Panc1 (cell line): ENCODE data around the gene LRCH1. TPM values are rescaled to one million over a fixed set of nuclear protein-coding genes. Genes with fewer than 3 reads are reported as not detected.

Experiments
- ATAC-seq: fragments of 200-7000 bp; cut with Tn5 transposase; 2 replicates; pipeline ENCODE4 v1.9.1; 2020; ENCODE audit warnings: mild to moderate bottlenecking, moderate library complexity
- BruUV-seq: library from RNA; stranded (reverse); fragments of 400-500 nt; replicated peaks from 2 replicates; lab custom pipeline; 2021; lab: Mats Ljungman, UMichigan
- CTCF ChIA-PET: fragments of 300-600 bp; sonication (Branson Sonifier 250); formaldehyde crosslinking; loops from one replicate; lab custom pipeline; 2022; ENCODE audit warnings: antibody characterized with exemption; lab: Charles Lee
- POLR2A ChIA-PET: fragments of 300-600 bp; sonication (Branson Sonifier 250); formaldehyde crosslinking; loops from one replicate; lab custom pipeline; 2022; ENCODE audit warnings: antibody characterized with exemption; lab: Charles Lee
- DNase-seq: peaks from one replicate; pipeline ENCODE4 v3.0.0-alpha.2; 2010; ENCODE audit warnings: low read depth, low spot score
- H3K27ac ChIP-seq: 2 replicates; pipeline ENCODE4 v1.5.1; 2011; ENCODE audit warnings: mild to moderate bottlenecking, low read length, inconsistent platforms
- H3K27me3 ChIP-seq: fragments of 200-500 bp; sonication (Bioruptor generic); 2 replicates; pipeline ENCODE4 v1.6.0; 2014; ENCODE audit warnings: low read length, inconsistent platforms; ENCODE audit not compliant: control insufficient read depth, insufficient read depth
- H3K36me3 ChIP-seq: fragments of 200-500 bp; sonication (Bioruptor generic); 2 replicates; pipeline ENCODE4 v1.5.1; 2014; ENCODE audit warnings: inconsistent platforms, mild to moderate bottlenecking, low read length, moderate library complexity; ENCODE audit not compliant: control insufficient read depth, insufficient read depth
- H3K4me1 ChIP-seq: 2 replicates; pipeline ENCODE4 v1.5.1; 2011; ENCODE audit warnings: inconsistent platforms, mild to moderate bottlenecking, low read length, moderate library complexity; ENCODE audit not compliant: control insufficient read depth, insufficient read depth
- H3K4me3 ChIP-seq, 2 experiments: 2 replicates each; pipeline ENCODE4 v1.5.1; 2011 to 2012; ENCODE audit warnings: low read depth in 2 of 2, low read length in 2 of 2, mild to moderate bottlenecking in 2 of 2, inconsistent platforms in 1 of 2, moderate library complexity in 1 of 2
- H3K9me3 ChIP-seq: fragments of 200-500 bp; sonication (Bioruptor generic); 2 replicates; pipeline ENCODE4 v1.5.1; 2014; ENCODE audit warnings: low read depth, mild to moderate bottlenecking, inconsistent platforms, low read length, moderate library complexity; ENCODE audit not compliant: control insufficient read depth, insufficient read depth
- POLR2AphosphoS5 ChIP-seq: IDR thresholded peaks from 2 replicates; pipeline ENCODE4 v1.6.1; 2012; ENCODE audit warnings: mild to moderate bottlenecking, low read depth, low read length, moderate library complexity
- REST ChIP-seq, 2 experiments: IDR thresholded peaks; 2 replicates each; pipeline ENCODE4 v1.6.1; 2011 to 2012; ENCODE audit warnings: low read depth in 2 of 2, control low read depth in 1 of 2, low read length in 1 of 2, mild to moderate bottlenecking in 1 of 2, moderate library complexity in 1 of 2; ENCODE audit not compliant: insufficient read depth in 1 of 2
- SIN3A ChIP-seq: IDR thresholded peaks from 2 replicates; pipeline ENCODE4 v1.6.1; 2012; ENCODE audit warnings: low read depth, mild to moderate bottlenecking, low read length, moderate library complexity, borderline replicate concordance; ENCODE audit not compliant: insufficient read depth
- TCF7L2 ChIP-seq: IDR thresholded peaks from 2 replicates; pipeline ENCODE4 v1.6.1; 2011; ENCODE audit warnings: mild to moderate bottlenecking, low read depth, low read length, inconsistent platforms
- in situ Hi-C: cut with HindIII; loops from 2 replicates; pipeline ENCODE4 v1.10.0; 2016; ENCODE audit warnings: low sequenced_read_pairs, low pct_unique_long_range_greater_than_20kb
- intact Hi-C: fragments of 100-400 bp; cut with micrococcal nuclease; formaldehyde crosslinking; loops from one replicate; pipeline ENCODE4 v1.10.0; 2022; ENCODE audit not compliant: unreplicated experiment
- total RNA-seq: library from RNA; stranded (reverse); gene quantifications from one replicate; pipeline ENCODE4 v1.2.1, GENCODE V29; 2021; ENCODE audit not compliant: unreplicated experiment
- TF ChIP-seq, protein P1 (sequence below): fragments of 450-650 bp; IDR thresholded peaks from 2 replicates; pipeline ENCODE4 v1.5.1; 2017; ENCODE audit warnings: mild to moderate bottlenecking

Gene LRCH1
- total RNA-seq, 1 experiment from 2014 or later, result 7.9 TPM

DNA sequence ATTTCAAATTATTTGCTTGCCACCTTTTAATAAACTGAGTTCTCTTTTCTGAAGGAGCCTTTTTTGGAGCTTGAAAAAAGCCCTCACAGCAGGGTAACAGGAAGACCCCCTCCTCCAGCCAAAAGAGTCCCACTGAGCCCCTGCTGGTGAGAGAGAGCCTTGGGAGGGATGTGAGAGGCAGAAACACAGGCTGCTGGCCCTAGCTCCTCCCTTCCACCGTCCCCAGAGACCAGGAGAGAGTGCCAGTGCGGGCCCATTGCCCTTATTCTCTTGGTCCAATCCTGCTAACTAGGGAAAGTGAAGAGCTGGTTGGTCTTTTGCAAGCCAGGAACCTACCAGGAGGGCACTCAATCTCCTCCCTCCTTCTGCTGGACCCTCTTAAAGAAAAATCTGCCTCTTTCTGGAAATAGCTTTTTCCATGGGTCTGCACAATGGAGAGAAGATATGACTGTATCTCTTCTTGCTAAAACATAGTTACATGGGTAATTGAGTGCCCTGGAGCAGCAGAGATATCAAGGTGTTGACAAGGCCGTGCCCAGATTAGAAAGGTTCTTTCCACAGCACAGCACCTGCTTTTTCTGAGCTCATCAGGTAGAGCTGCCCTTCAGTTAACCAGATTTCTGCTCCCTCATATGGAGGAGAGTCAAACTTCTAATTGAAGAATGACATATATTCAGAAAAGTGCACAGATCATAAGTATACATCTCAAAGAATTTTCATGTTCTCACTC, 113.9 kb downstream of the LRCH1 start:
- H3K36me3 ChIP-seq, result no peaks in the 10 kb centered on the region
- no peak overlapping the region for H3K27ac ChIP-seq
- 0 out of 2 replicates have a peak, but pooled peaks cover 3% of the 10 kb centered on the region for H3K4me1 ChIP-seq
- in situ Hi-C loops (no loop called here), intact Hi-C loops (no loop called here)
- no peaks in the 10 kb centered on the region for H3K9me3 ChIP-seq
- no peak overlapping the region for H3K4me3 ChIP-seq
- TF ChIP-seq SIN3A (no peak), REST (IDR thresholded peaks at IDR 0.05; ENCODE audit: insufficient read depth in 1 of 2, low read depth in 2 of 2, low read length in 1 of 2) (no peak), TCF7L2 (no peak), POLR2AphosphoS5 (no peak)
- TF ChIP-seq, protein P1, sequence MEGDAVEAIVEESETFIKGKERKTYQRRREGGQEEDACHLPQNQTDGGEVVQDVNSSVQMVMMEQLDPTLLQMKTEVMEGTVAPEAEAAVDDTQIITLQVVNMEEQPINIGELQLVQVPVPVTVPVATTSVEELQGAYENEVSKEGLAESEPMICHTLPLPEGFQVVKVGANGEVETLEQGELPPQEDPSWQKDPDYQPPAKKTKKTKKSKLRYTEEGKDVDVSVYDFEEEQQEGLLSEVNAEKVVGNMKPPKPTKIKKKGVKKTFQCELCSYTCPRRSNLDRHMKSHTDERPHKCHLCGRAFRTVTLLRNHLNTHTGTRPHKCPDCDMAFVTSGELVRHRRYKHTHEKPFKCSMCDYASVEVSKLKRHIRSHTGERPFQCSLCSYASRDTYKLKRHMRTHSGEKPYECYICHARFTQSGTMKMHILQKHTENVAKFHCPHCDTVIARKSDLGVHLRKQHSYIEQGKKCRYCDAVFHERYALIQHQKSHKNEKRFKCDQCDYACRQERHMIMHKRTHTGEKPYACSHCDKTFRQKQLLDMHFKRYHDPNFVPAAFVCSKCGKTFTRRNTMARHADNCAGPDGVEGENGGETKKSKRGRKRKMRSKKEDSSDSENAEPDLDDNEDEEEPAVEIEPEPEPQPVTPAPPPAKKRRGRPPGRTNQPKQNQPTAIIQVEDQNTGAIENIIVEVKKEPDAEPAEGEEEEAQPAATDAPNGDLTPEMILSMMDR, result no peak
- no peaks in the 10 kb centered on the region for H3K27me3 ChIP-seq
- DNase-seq, result no peak
- ChIA-PET CTCF (no interaction called here), POLR2A (no interaction called here)
- BruUV-seq, result no TSS peak
- no peak for ATAC-seq

DNA sequence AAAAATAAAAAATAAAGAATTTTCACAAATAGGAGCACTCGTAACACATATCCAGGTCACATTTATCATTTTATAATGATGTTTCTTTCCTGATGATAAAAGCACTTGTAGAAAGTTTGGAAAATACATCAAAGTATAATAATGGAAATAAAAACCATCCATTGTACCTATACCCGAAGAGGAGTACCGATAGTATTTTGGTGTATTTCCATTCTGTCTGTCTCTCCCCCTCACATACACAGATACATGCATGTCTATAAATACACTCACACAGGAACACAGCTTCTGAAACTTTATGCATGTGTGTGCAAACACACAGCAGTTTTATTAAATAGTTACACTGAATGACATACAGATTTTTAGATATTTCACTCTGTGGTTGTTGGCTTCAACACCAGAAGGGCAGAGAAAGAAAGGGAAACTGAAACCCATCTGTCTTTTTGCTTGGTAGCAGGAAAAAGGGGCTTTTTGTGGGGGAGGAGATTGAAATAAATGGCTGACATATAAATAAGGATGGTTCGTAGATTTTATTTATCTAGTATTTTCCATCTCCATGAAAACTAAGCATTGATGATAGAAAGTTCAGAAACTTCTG, 114.8 kb downstream of the LRCH1 start:
- intact Hi-C loops (no loop called here), in situ Hi-C loops (no loop called here)
- no peaks in the 10 kb centered on the region for H3K36me3 ChIP-seq
- H3K9me3 ChIP-seq, result no peaks in the 10 kb centered on the region
- ATAC-seq (no peak), DNase-seq (no peak)
- H3K4me1 ChIP-seq, result 0 out of 2 replicates have a peak, but pooled peaks cover 3% of the 10 kb centered on the region
- ChIA-PET POLR2A (no interaction called here), CTCF (no interaction called here)
- no peak overlapping the region for H3K27ac ChIP-seq
- TF ChIP-seq SIN3A, result no peak
- TF ChIP-seq POLR2AphosphoS5, result no peak
- TF ChIP-seq TCF7L2, result no peak
- TF ChIP-seq, protein P1, result no peak
- TF ChIP-seq REST (IDR thresholded peaks at IDR 0.05; ENCODE audit: insufficient read depth in 1 of 2, low read depth in 2 of 2, low read length in 1 of 2), result no peak
- BruUV-seq, result no TSS peak
- no peak overlapping the region for H3K4me3 ChIP-seq
- H3K27me3 ChIP-seq, result no peaks in the 10 kb centered on the region
